OCI-M1 (cell line): Measurements from ENCODE around the gene ULBP1.
A peak's percentile ranks its signal among the peaks of the same experiment; 100 is the strongest.
"Not testable (repeated sequence)": the region's sequence is repeated elsewhere in the genome, so short reads cannot be mapped to it uniquely, and the experiment has no call there.

Experiments
- DNase-seq: peaks from one replicate; lab custom pipeline; 2025; lab: John Stamatoyannopoulos, UW

ULBP1 gene

DNA sequence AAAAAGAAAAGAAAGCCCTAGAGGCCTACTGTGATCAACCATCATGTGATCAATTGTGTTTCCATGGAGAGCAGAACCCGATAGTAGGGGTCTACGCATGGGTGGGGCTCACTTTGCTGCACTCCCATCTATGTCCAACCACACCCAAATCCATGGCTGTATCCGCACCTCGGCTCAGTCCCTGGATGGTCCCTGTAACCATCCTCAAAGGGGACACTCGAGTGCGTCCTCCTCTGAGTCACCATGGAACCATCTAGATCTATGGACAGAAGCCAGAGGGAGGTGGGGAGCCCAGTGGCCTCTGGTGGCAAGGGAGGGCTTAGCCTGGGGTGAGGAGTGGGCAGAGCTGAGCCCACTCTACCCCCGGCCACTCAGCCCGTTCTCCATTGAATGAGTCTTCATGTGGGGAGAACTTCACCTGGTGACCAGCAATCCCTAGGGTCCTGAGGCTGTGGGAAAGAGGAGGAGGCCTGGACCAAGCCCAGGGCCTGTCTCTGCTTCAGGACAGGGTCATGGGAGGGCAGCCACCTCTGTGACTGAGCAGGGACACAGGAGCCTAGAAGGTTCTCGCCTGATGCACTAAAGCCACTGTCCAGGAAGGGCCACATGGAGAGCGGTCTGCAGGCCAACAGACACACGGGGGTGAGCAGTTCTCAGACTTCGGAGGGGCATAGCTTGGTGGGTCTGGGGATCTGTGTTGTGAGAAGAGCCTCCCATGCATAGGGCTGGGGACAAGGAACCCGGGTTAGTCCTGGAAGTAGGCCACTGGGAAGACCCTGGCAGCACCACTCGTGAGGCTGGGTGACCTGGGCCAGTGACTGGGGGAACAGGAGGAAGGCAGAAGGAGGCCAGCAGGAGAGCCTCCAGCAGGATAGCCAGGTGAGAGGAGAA is 42.3 kb downstream of the ULBP1 start:
- no peak for DNase-seq

DNA sequence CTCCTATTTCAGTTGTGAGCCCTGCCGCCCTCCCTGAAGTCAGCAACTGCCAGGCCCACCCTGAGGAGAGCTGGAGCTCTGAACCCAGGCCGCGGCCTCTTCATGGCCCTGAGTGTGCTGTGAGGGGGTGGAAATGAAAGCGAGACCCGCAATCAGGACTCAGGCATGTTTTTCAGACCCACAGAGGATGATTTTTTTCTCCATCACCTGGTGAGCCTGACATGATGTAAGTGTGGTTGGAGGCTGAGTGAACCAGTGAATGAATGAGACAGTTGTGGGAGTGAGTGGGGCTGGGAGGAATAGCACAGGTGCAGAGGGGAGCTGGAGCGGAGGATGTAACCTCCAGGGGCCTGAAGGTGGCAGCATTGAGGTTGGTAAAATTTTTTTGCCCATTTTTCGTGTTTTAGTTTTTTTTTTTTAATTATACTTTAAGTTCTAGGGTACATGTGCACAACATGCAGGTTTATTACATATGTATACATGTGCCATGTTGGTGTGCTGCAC is 43.3 kb downstream of the ULBP1 start:
- DNase-seq: peak; percentile 36

DNA sequence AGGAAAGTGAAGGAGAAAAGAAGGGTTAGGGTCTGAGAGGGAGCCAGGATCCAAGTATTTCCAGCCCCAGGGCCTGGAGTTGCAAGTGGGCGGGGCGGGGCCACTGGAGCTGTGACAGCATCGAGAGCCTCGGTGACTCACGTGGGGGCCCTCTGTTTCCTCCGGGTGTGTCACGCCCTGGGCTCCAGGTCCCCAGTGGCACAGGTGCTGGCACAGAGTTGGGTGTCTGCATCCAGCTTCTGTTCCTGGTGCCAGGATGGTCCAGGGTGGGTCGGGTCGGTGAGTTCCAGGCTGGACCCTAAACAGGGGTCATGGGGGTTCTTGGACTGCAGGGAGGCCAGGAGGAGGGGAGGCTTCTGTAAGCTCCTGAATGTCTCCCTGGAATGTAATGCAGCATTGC is 44.8 kb downstream of the ULBP1 start:
- DNase-seq: no peak

DNA sequence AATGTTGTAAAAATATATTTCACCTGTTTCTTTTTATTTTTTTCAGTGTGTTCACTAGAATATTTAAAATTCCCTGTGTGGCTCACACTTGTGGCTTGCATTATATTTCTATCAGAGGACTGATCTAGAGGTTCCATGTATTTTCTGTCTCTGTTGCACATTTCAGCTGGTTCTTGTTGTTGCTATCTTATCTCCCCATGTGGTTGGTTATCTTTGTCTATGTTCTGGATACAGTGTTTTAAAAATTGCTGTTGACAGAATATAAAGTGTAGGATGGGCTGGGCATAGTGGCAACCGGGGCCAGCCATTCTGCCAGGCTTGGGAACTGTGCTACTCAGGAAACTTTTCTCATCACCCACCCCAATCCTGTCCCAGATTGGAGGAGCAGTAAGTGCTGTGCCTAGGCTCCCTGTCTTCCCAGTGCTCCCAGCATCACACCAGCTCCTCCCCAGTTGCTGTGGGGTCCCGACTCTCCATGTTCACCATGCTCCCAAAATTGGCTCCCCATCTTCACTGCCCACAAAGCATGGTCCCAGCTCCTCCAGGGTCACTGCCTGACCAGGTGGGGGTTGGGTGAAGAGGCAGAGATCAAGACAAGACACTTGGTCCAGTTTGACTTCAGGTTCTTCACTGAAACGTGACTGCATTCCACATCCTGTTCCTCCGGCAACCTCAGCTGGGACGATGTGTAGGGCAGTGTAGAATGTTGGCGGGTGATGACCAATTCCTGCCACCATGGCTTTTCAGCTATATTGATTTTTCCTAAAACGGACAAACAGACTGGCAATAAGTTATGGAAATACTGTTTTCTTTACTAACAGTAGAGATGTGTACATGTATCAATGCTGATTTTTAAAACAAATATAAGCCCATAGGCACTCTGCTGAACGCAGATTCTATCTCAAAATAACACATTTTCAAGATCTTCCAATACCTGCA is 49.4 kb downstream of the ULBP1 start:
- not testable (repeated sequence) for DNase-seq

DNA sequence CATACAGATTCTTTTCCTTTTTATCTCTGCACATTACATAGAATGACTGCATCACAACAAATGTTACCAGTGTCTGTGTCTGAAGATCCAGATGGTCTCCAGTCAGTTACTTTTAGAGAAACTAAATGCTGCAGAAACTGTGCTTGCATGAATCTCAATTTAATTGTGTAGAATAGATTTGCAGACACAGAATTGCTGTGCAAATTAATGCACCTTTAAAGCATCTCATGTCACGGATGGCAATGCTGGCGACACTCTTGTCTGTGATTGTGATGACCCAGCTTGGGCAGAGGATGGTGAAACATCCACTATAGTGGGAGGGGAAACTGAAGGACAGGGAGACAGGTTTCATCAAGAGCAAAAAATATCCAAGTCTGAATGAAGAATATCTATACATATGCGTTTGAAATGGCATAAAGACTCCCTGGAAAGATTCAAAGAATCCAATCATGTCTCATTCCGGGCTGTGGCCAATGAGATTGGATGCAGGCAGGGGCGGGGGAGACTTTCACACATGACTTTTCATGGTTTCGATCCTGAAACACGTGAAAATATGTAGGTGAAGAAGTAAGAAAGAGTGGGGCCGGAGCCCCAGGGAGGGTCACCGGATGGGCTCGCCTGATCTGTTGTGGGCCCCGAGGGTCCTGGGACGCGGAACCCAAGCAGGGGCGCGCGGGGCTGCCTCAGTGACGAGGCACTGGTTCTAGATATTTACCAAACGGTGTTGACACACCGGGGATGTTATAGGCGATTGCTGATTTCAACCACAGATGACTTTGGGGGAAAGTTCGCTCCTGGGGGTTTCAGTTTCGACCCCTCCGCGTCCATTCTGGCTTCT is 50.3 kb downstream of the ULBP1 start:
- not testable (repeated sequence) for DNase-seq

DNA sequence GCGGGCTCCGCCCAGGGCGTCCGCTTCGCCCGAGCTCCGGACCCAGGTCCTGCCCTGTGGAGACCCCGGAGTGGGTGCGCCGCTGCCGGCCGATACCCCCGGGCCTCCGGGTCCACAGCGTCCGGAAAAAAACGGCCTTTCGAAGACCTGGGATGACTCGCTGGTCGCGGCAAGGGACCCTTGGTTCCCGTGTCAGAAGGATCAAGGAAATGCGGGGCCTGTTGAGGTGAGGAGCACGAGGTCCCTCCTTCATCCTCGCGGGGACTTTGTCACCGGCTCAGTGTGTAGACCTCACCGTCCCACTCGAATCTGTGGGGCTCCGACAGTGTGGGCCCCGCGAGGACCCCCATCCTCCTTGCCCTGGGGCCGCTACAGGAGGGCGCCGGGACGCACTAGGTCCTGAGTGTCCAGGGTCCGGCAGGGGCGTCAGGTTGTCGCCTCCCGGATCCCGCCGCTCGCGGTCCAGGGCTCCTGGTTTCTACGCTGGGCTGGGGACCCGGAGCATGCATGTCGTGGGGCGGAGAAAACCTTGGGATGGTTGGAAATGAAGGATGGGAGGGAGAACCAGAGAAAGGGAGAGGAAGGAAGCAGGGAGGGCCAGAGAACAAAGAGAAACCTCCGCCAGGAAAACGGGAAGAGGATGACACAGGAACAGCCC is 51.0 kb downstream of the ULBP1 start:
- not testable (repeated sequence) for DNase-seq

DNA sequence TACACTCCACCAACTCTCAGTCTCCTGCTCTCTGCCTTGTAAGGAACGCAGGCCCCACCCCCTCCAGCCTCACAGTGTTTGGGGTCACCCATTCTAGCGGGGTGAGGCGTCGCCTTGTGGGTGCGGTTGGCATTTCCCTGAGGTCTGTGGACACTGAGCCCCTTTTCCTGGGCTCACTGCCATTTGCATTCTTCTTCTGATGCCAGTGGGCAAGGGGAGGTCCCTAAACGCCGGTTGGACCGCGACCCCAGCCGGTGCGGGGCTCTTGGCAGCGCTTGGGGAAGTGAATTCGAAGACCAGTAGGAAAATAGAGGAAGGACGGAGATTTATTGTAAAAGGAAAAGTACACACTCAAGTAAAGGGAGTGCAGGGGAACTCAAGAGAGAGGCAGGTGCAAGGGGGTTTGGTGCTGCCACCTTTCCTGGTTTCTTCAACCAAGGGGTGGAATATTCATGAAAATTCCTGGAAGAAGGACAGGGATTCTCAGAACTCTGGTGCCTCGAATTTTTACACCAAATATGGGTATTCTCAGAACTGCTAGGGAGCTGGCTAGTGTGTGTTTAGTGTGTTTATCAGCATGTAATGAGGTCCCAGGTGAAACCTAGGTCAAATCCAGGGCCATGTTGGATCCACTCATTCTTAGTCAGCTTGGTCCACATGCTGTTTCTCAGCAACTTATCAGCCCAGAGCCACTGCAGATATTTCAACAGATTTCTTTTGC is 51.7 kb downstream of the ULBP1 start:
- not testable (repeated sequence) for DNase-seq

DNA sequence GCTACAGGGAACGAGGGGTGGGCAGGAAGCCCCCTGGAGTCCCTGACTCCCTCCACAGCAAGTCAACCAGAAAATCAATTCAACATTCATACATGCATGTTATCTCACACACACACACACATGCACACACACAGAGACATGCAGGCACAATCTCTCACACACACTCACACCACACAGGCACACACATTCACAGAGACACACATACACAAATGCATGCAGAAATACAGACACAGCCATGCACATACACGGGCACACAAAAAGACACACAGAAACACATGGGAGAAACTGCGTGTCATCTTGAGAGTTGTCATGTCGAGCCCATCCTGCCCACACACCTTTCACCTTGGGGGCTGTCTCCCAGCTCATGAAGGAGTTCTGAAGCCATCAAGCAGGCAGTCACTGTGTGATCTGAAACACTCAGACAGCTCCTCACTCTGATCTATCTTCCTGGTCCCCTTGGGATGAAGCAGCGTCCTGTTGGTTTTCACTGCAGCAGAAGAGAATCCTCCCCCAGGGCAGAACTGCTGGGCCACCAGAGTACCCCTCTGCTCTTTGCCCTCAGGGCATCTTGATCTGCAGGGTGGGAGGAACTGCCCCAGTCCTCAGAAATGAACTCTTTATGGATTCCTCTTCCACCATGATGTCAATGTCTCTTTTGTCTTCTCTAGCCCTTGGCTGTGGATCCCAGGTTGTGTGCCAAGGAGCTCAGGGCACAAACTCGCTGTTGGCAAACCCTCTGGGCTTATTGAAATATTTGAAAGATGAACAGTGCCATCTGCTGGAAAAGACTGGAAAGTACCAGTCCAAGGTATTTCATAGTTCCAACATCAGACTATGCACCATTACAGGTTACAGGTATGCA is 52.8 kb downstream of the ULBP1 start:
- peak; percentile 75 for DNase-seq

DNA sequence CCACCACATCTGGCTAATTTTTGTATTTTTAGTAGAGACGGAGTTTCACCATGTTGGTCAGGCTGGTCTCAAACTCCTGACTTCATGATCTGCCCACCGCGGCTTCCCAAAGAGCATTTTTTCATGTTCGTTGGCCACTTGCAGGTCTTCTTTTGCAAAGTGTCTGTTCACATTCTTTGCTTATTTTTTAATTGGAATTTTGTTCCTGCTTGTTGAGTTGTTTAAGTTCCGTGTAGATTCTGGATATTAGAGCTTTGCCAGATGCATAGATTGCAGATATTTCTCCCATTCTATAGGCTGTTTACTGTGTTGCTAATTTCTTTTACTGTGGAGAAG is 53.4 kb downstream of the ULBP1 start:
- not testable (repeated sequence) for DNase-seq

DNA sequence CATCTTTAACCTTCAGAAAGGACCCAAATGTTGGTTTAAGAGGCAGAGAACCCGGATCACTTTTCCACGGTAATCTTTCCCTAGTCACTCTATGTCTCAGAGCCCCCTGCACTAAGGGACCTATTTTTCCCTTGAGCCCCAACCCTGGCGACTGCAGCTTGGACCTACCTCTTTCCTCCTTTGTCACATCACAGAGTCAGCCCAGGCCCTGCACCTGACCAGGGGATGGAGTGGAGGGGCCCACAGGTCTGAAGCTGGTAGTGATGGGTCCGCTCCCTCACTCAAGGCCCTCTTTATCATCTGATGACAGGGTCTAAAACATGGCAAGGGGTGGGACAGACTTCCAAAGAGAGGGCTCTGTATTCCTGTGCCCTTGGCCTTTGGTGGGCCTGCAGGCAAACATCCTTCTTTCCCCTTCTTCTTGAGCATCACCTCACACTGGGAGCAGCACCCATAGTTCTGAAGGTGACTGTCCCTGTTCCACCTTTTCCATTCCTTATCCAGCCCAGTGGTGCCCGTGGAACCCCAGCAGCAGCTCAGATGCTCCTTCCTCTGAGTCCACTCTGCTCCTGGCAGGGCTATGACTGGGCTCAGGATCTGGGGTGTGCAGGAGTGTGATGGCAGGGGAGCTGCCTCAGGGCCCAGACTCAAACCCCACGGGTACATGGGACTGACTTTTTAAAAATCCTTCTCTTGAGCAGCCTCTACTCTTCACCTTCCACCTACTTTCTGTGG is 55.3 kb downstream of the ULBP1 start:
- no peak for DNase-seq

DNA sequence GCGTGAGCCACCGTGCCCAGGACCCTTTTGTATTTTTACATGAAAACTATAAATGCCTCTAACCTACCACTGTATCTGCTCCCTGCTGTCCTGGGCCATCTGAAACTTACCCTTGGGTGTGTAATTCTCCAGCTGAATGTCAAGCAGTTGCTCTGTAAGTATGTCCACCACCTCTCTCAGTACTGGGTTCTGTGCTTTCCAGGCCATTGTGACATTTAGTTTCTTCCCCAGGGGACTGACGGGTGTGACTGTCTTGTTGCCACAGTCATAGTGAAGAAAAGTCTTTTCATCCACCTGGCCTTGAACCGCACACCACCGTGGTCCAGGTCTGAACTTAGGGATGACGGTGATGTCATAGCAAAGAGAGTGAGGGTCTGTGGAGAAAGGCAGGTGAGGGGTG is 58.1 kb downstream of the ULBP1 start:
- not testable (repeated sequence) for DNase-seq
